ENCODE results near the gene CFAP73.

Gene CFAP73

DNA sequence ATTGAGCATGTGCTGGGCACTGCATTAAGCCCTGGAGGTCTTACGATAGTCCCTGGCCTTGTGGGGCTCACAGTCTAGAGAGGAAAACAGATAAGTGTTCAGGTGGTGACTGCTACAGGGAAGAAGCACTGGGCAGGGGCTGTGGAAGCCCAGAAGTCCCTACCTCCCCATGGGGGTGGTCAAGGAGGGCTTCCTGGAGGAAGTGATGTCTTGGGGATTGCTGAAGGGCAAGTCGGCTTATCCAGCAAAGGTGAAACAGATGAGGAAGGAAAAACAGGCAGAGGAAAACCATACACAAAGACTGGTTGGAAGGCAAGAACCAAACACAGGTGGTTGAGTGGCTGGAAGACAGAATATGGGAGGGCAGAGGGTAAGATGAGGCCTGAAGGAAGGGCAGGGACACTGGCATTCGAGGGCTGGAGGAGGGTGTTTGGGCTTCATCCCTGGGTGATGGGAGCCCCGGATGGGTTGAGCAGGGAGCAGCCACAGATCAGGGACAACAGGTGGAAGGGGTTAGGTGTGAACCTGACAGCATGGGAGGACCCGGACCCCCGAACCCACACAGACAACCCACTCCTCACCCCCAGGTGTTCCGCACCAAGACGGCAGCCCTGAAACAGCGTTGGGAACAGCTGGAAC lies 2.8 kb downstream of the CFAP73 start:
- H3K4me3 ChIP-seq (ENCODE audit: low read depth, low read length), result no peak overlapping the region
- no peaks in the 10 kb centered on the region for H3K36me3 ChIP-seq (ENCODE audit: control insufficient read depth, insufficient read depth, low read length)
- H3K27me3 ChIP-seq (ENCODE audit: control insufficient read depth, insufficient read depth, low read length), result no peaks in the 10 kb centered on the region
- peaks cover 8% of the 10 kb centered on the region for H3K4me1 ChIP-seq
- TF ChIP-seq, protein P1, sequence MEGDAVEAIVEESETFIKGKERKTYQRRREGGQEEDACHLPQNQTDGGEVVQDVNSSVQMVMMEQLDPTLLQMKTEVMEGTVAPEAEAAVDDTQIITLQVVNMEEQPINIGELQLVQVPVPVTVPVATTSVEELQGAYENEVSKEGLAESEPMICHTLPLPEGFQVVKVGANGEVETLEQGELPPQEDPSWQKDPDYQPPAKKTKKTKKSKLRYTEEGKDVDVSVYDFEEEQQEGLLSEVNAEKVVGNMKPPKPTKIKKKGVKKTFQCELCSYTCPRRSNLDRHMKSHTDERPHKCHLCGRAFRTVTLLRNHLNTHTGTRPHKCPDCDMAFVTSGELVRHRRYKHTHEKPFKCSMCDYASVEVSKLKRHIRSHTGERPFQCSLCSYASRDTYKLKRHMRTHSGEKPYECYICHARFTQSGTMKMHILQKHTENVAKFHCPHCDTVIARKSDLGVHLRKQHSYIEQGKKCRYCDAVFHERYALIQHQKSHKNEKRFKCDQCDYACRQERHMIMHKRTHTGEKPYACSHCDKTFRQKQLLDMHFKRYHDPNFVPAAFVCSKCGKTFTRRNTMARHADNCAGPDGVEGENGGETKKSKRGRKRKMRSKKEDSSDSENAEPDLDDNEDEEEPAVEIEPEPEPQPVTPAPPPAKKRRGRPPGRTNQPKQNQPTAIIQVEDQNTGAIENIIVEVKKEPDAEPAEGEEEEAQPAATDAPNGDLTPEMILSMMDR (IDR thresholded peaks at IDR 0.05), result no peak
- H3K4me2 ChIP-seq (ENCODE audit: low read length), result no peak overlapping the region
- peak overlapping the region; percentile 96 for H2AFZ ChIP-seq
- H3K9ac ChIP-seq, result no peak overlapping the region
- H3K9me3 ChIP-seq (ENCODE audit: control insufficient read depth, low read length), result no peaks in the 10 kb centered on the region
- no peaks in the 10 kb centered on the region for H3K79me2 ChIP-seq
- H3K27ac ChIP-seq, result peak overlapping the region; percentile 70

DNA sequence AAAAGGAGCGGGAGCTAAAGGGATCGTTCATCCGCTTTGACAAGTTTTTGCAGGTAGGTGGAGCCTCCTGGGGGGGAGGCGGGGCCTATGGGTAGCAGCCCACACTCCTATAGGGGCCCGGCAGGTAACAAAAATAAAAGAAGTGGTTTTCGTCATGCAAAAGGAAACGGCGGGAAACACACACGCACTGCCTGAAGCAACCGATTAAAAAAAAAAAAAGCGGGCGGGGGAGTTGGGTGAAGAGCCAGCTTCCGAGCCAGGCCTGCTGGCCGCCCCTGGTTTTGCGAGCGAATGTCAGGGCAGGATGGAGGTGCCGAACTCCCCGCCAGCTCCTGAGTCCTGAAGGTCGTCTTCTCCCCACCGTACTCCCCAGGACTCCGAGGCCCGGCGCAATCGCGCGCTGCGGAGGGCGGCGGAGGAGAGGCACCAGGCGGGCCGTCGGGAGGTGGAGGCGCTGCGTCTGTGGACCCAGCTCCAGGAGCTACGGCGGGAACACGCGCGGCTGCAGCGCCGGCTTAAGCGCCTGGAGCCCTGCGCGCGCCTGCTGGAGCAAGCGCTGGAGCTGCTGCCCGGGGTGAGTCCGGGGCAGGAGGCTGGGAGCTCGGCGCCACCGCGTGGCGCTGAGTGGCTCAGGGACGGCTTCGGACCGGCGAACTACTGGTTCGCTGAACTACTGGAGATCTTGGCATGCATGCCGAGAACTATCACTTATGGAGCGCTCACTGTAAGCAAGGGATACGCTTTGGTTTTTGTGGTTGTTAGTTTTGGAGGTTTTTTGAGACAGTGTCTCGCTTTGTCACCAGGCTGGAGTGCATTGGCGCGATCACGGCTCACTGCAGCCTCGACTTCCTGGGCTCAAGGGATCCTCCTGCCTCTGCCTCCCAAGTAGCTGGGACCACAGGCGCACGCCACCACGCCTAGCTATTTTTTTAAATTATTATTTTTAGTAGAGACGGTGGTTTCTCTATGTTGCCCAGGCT lies 3.6 kb downstream of the CFAP73 start:
- Histone ChIP-seq H3K79me2 (no peaks in the 10 kb centered on the region), H3K27me3 (ENCODE audit: control insufficient read depth, insufficient read depth, low read length) (no peaks in the 10 kb centered on the region), H3K4me3 (ENCODE audit: low read depth, low read length) (peak overlapping the region; percentile 44), H3K36me3 (ENCODE audit: control insufficient read depth, insufficient read depth, low read length) (no peaks in the 10 kb centered on the region), H3K9ac (no peak overlapping the region), H2AFZ (peak overlapping the region; percentile 96), H3K4me2 (ENCODE audit: low read length) (peak overlapping the region; percentile 73), H3K4me1 (peaks cover 8% of the 10 kb centered on the region), H3K27ac (peak overlapping the region; percentile 70), H3K9me3 (ENCODE audit: control insufficient read depth, low read length) (no peaks in the 10 kb centered on the region)
- TF ChIP-seq, protein P1 (IDR thresholded peaks at IDR 0.05), result peak; percentile 86

DNA sequence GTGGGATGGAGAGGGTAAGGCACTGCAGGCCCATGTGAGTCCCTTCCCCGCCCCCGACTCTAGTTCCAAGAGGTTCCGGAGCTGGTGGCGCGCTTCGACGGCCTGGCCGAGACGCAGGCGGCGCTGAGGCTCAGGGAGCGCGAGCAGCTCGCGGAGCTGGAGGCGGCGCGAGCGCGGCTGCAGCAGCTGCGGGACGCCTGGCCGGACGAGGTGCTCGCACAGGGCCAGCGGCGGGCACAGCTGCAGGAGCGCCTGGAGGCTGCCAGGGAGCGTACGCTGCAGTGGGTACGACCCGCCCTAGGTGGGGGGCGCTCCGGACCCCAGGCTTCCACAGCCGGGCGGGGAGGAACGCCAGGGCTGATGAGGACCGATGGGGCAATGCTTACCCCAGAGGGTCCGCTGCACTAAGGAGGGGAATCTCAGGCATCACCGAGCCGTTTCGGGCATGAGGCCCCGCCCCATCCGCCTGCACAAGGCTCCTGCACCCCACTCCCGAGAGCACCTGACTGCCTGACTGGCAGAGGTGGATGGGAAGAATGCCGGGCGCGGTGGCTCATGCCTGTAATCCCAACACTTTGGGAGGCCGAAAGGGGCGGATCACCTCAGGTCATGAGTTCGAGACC lies 4.9 kb downstream of the CFAP73 start:
- no peak overlapping the region for H3K4me3 ChIP-seq (ENCODE audit: low read depth, low read length)
- TF ChIP-seq, protein P1 (IDR thresholded peaks at IDR 0.05), result no peak
- no peaks in the 10 kb centered on the region for H3K27me3 ChIP-seq (ENCODE audit: control insufficient read depth, insufficient read depth, low read length)

DNA sequence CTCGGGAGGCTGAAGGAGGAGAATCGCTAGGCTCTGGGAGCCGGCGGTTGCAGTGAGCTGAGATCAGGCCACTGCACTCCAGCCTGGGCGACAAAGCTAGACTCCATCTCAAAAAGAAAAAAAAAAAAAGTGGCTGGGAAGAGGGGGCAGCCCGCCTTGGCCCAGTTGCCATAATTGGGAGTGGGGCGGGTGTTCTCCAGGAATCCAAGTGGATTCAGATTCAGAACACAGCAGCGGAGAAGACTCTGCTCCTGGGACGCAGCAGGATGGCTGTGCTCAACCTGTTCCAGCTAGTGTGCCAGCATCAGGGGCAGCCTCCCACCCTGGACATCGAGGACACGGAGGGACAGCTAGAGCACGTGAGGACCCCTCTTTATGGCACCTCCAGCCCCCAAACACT lies 5.5 kb downstream of the CFAP73 start:
- Histone ChIP-seq H3K27ac (no peak overlapping the region), H3K79me2 (no peaks in the 10 kb centered on the region), H3K36me3 (ENCODE audit: control insufficient read depth, insufficient read depth, low read length) (no peaks in the 10 kb centered on the region), H3K9me3 (ENCODE audit: control insufficient read depth, low read length) (no peaks in the 10 kb centered on the region), H3K4me2 (ENCODE audit: low read length) (no peak overlapping the region), H3K4me3 (ENCODE audit: low read depth, low read length) (no peak overlapping the region), H2AFZ (no peak overlapping the region), H3K9ac (no peak overlapping the region), H3K27me3 (ENCODE audit: control insufficient read depth, insufficient read depth, low read length) (no peaks in the 10 kb centered on the region), H3K4me1 (peaks cover 5% of the 10 kb centered on the region)
- TF ChIP-seq, protein P1 (IDR thresholded peaks at IDR 0.05), result no peak

More for the DNA sequence above, 4.9 kb downstream of the CFAP73 start:
- no peak overlapping the region for H3K27ac ChIP-seq
- no peaks in the 10 kb centered on the region for H3K79me2 ChIP-seq
- no peak overlapping the region for H3K9ac ChIP-seq
- peak overlapping the region; percentile 39 for H2AFZ ChIP-seq
- peak overlapping the region; percentile 11 for H3K4me2 ChIP-seq (ENCODE audit: low read length)
- peaks cover 5% of the 10 kb centered on the region for H3K4me1 ChIP-seq
- H3K36me3 ChIP-seq (ENCODE audit: control insufficient read depth, insufficient read depth, low read length), result no peaks in the 10 kb centered on the region
- H3K9me3 ChIP-seq (ENCODE audit: control insufficient read depth, low read length), result no peaks in the 10 kb centered on the region

Measured in parathyroid adenoma (tissue), 2 donors.